PFSK-1 (cell line): ENCODE data around the gene BCLAF1.

Source experiments
- FOXP2 ChIP-seq: optimal IDR thresholded peaks from 2 replicates; pipeline ENCODE3; 2011; ENCODE audit warnings: borderline replicate concordance, control low read depth, inconsistent platforms; ENCODE audit not compliant: insufficient read depth; ENCODE audit errors: extremely low read length, extremely low read depth
- POLR2AphosphoS5 ChIP-seq: IDR thresholded peaks from 2 replicates; pipeline ENCODE4 v1.6.1; 2012; ENCODE audit warnings: low read depth, mild to moderate bottlenecking, control low read depth, low read length, moderate library complexity
- SIN3A ChIP-seq: IDR thresholded peaks from 2 replicates; pipeline ENCODE4 v1.6.1; 2012; ENCODE audit warnings: mild to moderate bottlenecking, low read length, moderate library complexity, borderline replicate concordance; ENCODE audit not compliant: insufficient read depth
- TAF1 ChIP-seq: IDR thresholded peaks from 2 replicates; pipeline ENCODE4 v1.6.1; 2012; ENCODE audit warnings: low read length, control low read depth, borderline replicate concordance; ENCODE audit not compliant: insufficient read depth
- TF ChIP-seq, protein P1 (sequence below), 2 experiments: IDR thresholded peaks; 2 replicates each; pipeline versions ENCODE4 v1.6.1 to v1.8.0; 2011 to 2012; ENCODE audit warnings: low read depth in 2 of 2, low read length in 2 of 2, control low read depth in 1 of 2, inconsistent platforms in 1 of 2, mild to moderate bottlenecking in 1 of 2, moderate library complexity in 1 of 2; ENCODE audit not compliant: insufficient read depth in 1 of 2

Gene BCLAF1

DNA sequence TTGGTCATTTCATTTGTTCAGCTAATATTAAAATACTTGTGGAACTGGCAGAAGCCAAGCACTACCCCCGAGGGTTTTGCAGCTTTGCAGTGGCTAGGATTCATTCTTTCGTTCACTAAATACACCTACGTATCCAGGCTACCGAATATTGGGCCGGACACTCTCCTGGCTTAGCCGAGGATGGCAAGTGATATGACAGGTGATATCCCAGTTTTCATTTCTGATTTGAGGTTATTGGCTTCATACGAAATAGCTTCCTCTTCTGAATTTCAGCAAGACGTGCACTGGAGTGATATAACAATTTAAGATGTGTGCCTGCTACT, 39.0 kb downstream of the BCLAF1 start:
- TF ChIP-seq FOXP2 (no peak), POLR2AphosphoS5 (no peak; the same call in 1 of the 2 replicates)
- TF ChIP-seq, protein P1, sequence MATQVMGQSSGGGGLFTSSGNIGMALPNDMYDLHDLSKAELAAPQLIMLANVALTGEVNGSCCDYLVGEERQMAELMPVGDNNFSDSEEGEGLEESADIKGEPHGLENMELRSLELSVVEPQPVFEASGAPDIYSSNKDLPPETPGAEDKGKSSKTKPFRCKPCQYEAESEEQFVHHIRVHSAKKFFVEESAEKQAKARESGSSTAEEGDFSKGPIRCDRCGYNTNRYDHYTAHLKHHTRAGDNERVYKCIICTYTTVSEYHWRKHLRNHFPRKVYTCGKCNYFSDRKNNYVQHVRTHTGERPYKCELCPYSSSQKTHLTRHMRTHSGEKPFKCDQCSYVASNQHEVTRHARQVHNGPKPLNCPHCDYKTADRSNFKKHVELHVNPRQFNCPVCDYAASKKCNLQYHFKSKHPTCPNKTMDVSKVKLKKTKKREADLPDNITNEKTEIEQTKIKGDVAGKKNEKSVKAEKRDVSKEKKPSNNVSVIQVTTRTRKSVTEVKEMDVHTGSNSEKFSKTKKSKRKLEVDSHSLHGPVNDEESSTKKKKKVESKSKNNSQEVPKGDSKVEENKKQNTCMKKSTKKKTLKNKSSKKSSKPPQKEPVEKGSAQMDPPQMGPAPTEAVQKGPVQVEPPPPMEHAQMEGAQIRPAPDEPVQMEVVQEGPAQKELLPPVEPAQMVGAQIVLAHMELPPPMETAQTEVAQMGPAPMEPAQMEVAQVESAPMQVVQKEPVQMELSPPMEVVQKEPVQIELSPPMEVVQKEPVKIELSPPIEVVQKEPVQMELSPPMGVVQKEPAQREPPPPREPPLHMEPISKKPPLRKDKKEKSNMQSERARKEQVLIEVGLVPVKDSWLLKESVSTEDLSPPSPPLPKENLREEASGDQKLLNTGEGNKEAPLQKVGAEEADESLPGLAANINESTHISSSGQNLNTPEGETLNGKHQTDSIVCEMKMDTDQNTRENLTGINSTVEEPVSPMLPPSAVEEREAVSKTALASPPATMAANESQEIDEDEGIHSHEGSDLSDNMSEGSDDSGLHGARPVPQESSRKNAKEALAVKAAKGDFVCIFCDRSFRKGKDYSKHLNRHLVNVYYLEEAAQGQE (IDR thresholded peaks at IDR 0.05; ENCODE audit: insufficient read depth in 1 of 2, low read depth in 2 of 2, low read length in 2 of 2) = no peak

- TF ChIP-seq, protein P1 (IDR thresholded peaks at IDR 0.05; ENCODE audit: insufficient read depth in 1 of 2, low read depth in 2 of 2, low read length in 2 of 2) = peak in 1 of 2 experiments; percentile 66; a peak in 1 of 4 replicates
- peak; percentile 76; the same call in 1 of the 2 replicates for TF ChIP-seq TAF1
- TF ChIP-seq SIN3A = peak; percentile 98
- peak; percentile 39 for TF ChIP-seq FOXP2
- peak; percentile 96 for TF ChIP-seq POLR2AphosphoS5
Measured at GRCh38 chr6:136249811-136250685, 39.6 kb downstream of the BCLAF1 start, which contains the start of gene MTFR2. Gene MTFR2, minus strand, starts transcription at chr6:136250311. Its CDS starts 1,212 bp downstream, at chr6:136249099.

GRCh38 chr6:136249336-136249735, 40.3 kb downstream of the BCLAF1 start:
- no peak for TF ChIP-seq FOXP2
- TF ChIP-seq SIN3A = no peak
- TF ChIP-seq, protein P1 (IDR thresholded peaks at IDR 0.05; ENCODE audit: insufficient read depth in 1 of 2, low read depth in 2 of 2, low read length in 2 of 2) = no peak
- no peak for TF ChIP-seq POLR2AphosphoS5
- TF ChIP-seq TAF1 = no peak

DNA sequence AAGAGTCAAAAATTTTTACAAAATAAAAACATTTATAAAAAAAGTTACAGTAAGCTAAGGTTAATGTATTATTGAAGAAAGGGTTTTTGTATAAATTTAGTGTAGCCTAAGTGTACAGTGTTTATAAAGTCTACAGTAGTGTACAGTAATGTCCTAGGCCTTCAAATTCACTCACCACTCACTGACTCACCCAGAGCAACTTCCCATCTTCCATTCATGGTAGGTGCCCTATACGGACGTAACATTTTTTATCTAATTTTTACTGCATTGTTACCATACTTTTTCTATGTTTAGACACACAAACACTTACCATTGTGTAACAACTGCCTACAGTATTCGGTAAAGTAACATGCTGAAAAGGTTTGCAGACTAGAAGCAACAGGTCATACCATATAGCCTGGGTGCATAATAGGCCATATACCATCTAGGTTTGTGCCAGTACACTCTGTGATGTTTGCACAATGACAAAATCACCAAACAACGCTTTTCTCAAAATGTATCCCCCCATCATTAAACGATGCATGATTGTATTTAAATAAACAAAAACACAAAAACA, 45.5 kb downstream of the BCLAF1 start:
- TF ChIP-seq, protein P1 (IDR thresholded peaks at IDR 0.05; ENCODE audit: insufficient read depth in 1 of 2, low read depth in 2 of 2, low read length in 2 of 2) = no peak
- no peak for TF ChIP-seq FOXP2
- TF ChIP-seq TAF1 = no peak
- no peak for TF ChIP-seq POLR2AphosphoS5
- no peak for TF ChIP-seq SIN3A
